Chondrocyte (in vitro differentiated cells): Measurements from ENCODE around the gene TBC1D10A. TPM values are rescaled to one million over a fixed set of nuclear protein-coding genes. Genes with fewer than 3 reads are reported as not detected.
A peak's percentile ranks its signal among the peaks of the same experiment; 100 is the strongest.

Source experiments
- DNase-seq: peaks from one replicate; pipeline ENCODE4 v3.0.0; 2021; ENCODE audit warnings: mixed read lengths, low spot score
- H3K27ac Mint-ChIP-seq: one replicate; pipeline ENCODE4 v1.8.0; 2021; ENCODE audit warnings: mild to moderate bottlenecking, moderate library complexity, mixed read lengths; ENCODE audit not compliant: unreplicated experiment
- H3K27me3 Mint-ChIP-seq: 2 replicates; pipeline ENCODE4 v1.8.0; 2021; ENCODE audit warnings: low read depth, mixed read lengths
- H3K36me3 Mint-ChIP-seq: 2 replicates; pipeline ENCODE4 v1.8.0; 2021; ENCODE audit warnings: low read depth, mixed read lengths
- H3K4me1 Mint-ChIP-seq: 2 replicates; pipeline ENCODE4 v1.8.0; 2021; ENCODE audit warnings: low read depth, mild to moderate bottlenecking, mixed read lengths
- H3K4me3 Mint-ChIP-seq: one replicate; pipeline ENCODE4 v1.8.0; 2021; ENCODE audit warnings: mild to moderate bottlenecking, moderate library complexity, mixed read lengths; ENCODE audit not compliant: unreplicated experiment
- H3K9me3 Mint-ChIP-seq: 2 replicates; pipeline ENCODE4 v1.8.0; 2021; ENCODE audit warnings: low read depth, mixed read lengths
- CTCF ChIP-seq: fragments of 200-600 bp; sonication (generic); IDR thresholded peaks from 2 replicates; pipeline ENCODE4 v1.5.0; 2021; ENCODE audit warnings: antibody characterized with exemption, mild to moderate bottlenecking, moderate library complexity
- total RNA-seq: library from RNA; stranded (reverse); gene quantifications from 3 replicates; pipeline ENCODE4 v1.2.1, GENCODE V29; 2021

TBC1D10A gene
- total RNA-seq, 1 donor from 2014 or later: 26.9 TPM

GRCh38 chr22:30362651-30363281 lies 36.0 kb upstream of the TBC1D10A start:
- no peak overlapping the region for H3K4me3 Mint-ChIP-seq
- no peak for DNase-seq
- H3K9me3 Mint-ChIP-seq: no peaks in the 10 kb centered on the region
- TF ChIP-seq CTCF: no peak
- H3K36me3 Mint-ChIP-seq: peaks cover 2% of the 10 kb centered on the region
- H3K27ac Mint-ChIP-seq: no peak overlapping the region
- no peaks in the 10 kb centered on the region for H3K27me3 Mint-ChIP-seq
- peaks cover 3% of the 10 kb centered on the region for H3K4me1 Mint-ChIP-seq

- peaks cover 2% of the 10 kb centered on the region for H3K36me3 Mint-ChIP-seq
- peaks cover 7% of the 10 kb centered on the region for H3K4me1 Mint-ChIP-seq
- no peaks in the 10 kb centered on the region for H3K9me3 Mint-ChIP-seq
- no peaks in the 10 kb centered on the region for H3K27me3 Mint-ChIP-seq
- no peak overlapping the region for H3K27ac Mint-ChIP-seq
- TF ChIP-seq CTCF: no peak
- DNase-seq: no peak
- no peak overlapping the region for H3K4me3 Mint-ChIP-seq
Observed at GRCh38 chr22:30361916-30362650, 35.3 kb upstream of the TBC1D10A start.

- no peak overlapping the region for H3K27ac Mint-ChIP-seq
Observed at GRCh38 chr22:30358541-30358940, 31.8 kb upstream of the TBC1D10A start.

GRCh38 chr22:30357650-30358215 lies 31.0 kb upstream of the TBC1D10A start:
- no peak overlapping the region for H3K27ac Mint-ChIP-seq
- peak overlapping the region; percentile 91 for H3K4me3 Mint-ChIP-seq
- peaks cover 2% of the 10 kb centered on the region for H3K36me3 Mint-ChIP-seq
- no peak for TF ChIP-seq CTCF
- no peaks in the 10 kb centered on the region for H3K9me3 Mint-ChIP-seq
- no peaks in the 10 kb centered on the region for H3K27me3 Mint-ChIP-seq
- no peak for DNase-seq
- peaks cover 37% of the 10 kb centered on the region for H3K4me1 Mint-ChIP-seq

More at GRCh38 chr22:30358541-30358940, 31.8 kb upstream of the TBC1D10A start:
- H3K4me1 Mint-ChIP-seq: peaks cover 36% of the 10 kb centered on the region
- H3K4me3 Mint-ChIP-seq: no peak overlapping the region
- peaks cover 2% of the 10 kb centered on the region for H3K36me3 Mint-ChIP-seq
- no peaks in the 10 kb centered on the region for H3K27me3 Mint-ChIP-seq
- H3K9me3 Mint-ChIP-seq: no peaks in the 10 kb centered on the region
- TF ChIP-seq CTCF: no peak
- DNase-seq: no peak

GRCh38 chr22:30357236-30357570 lies 30.5 kb upstream of the TBC1D10A start:
- peak overlapping the region; percentile 93 for H3K27ac Mint-ChIP-seq
- H3K36me3 Mint-ChIP-seq: peaks cover 2% of the 10 kb centered on the region
- H3K4me3 Mint-ChIP-seq: peak overlapping the region; percentile 91
- DNase-seq: no peak
- H3K4me1 Mint-ChIP-seq: peaks cover 37% of the 10 kb centered on the region
- H3K27me3 Mint-ChIP-seq: no peaks in the 10 kb centered on the region
- no peak for TF ChIP-seq CTCF
- no peaks in the 10 kb centered on the region for H3K9me3 Mint-ChIP-seq
